OCI-LY1 (cell line): ENCODE results near the gene EFNB1.

Experiments
- EZH2 ChIP-seq: fragments of 200-600 bp; sonication (generic), shearing (Covaris generic); IDR thresholded peaks from 2 replicates; pipeline ENCODE4 v1.8.0; 2017; ENCODE audit warnings: borderline replicate concordance, mixed run types, mild to moderate bottlenecking, antibody characterized with exemption, low read length, moderate library complexity, mixed read lengths
- TF ChIP-seq, protein P1 (sequence below): fragments of 200-600 bp; sonication (generic), shearing (Covaris generic); IDR thresholded peaks from 2 replicates; pipeline ENCODE4 v1.5.1; 2017; ENCODE audit warnings: mild to moderate bottlenecking, antibody characterized with exemption, low read length, moderate library complexity, mixed read lengths

DNA sequence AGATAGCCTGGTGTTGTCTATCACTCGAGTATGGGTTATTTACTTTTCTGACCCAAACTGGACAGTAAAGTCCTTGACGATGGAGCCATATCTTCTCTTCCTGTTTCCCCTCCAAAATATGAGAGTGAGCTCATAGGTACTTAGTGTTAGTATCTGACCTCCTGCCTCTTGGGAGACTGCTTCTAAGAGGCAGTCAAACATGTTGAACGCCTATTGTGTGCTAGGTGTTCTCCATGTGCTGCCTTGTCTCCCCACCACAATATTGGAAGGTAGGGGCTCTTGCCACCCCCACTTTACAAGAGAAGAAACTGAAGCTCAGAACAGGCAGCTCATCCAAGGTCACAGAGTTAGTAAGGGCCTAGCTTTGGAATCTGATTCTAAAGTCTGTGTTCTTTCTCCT is 8.3 kb downstream of the EFNB1 start:
- TF ChIP-seq, protein P1, sequence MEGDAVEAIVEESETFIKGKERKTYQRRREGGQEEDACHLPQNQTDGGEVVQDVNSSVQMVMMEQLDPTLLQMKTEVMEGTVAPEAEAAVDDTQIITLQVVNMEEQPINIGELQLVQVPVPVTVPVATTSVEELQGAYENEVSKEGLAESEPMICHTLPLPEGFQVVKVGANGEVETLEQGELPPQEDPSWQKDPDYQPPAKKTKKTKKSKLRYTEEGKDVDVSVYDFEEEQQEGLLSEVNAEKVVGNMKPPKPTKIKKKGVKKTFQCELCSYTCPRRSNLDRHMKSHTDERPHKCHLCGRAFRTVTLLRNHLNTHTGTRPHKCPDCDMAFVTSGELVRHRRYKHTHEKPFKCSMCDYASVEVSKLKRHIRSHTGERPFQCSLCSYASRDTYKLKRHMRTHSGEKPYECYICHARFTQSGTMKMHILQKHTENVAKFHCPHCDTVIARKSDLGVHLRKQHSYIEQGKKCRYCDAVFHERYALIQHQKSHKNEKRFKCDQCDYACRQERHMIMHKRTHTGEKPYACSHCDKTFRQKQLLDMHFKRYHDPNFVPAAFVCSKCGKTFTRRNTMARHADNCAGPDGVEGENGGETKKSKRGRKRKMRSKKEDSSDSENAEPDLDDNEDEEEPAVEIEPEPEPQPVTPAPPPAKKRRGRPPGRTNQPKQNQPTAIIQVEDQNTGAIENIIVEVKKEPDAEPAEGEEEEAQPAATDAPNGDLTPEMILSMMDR = no peak
- TF ChIP-seq EZH2 = no peak
